Urinary bladder (tissue), 4 donors: Measurements from ENCODE around the gene SLC35F4. TPM values are rescaled to one million over a fixed set of nuclear protein-coding genes. Genes with fewer than 3 reads are reported as not detected.
"Not testable (repeated sequence)": the region's sequence is repeated elsewhere in the genome, so short reads cannot be mapped to it uniquely, and the experiment has no call there.

Source experiments
- DNase-seq: peaks from one replicate; pipeline ENCODE4 v3.0.0-alpha.2; 2015; ENCODE audit errors: extremely low spot score
- H3K27ac ChIP-seq: one replicate; pipeline ENCODE4 v1.5.1; 2013; ENCODE audit warnings: low read depth, mild to moderate bottlenecking, moderate library complexity
- H3K36me3 ChIP-seq: one replicate; pipeline ENCODE4 v1.6.1; 2013; ENCODE audit warnings: mild to moderate bottlenecking, moderate library complexity; ENCODE audit not compliant: insufficient read depth
- H3K4me1 ChIP-seq: one replicate; pipeline ENCODE4 v1.6.1; 2013; ENCODE audit warnings: mild to moderate bottlenecking, moderate library complexity; ENCODE audit not compliant: insufficient read depth
- H3K4me3 ChIP-seq: one replicate; pipeline ENCODE4 v1.5.1; 2013; ENCODE audit warnings: low read depth, low read length
- WGBS: extraction: QIAGEN DNeasy Blood & Tissue Kit; methylation state at CpG from one replicate; pipeline ENCODE4 v1.1.7; 2013; 5-methylcytosine and 5-hydroxymethylcytosine counted together
- polyA plus RNA-seq: library from polyadenylated mRNA; stranded (reverse); fragments of 200-250 nt; gene quantifications from one replicate; pipeline ENCODE4 v1.2.3, GENCODE V29; 2013
- total RNA-seq: library from RNA; depleted of rRNA; stranded (reverse); fragments of >200 nt; gene quantifications from one replicate; pipeline ENCODE4 v1.2.3, GENCODE V29; 2014
- donor health status: healthy with polysubstance abuse.
- donor health status: healthy.

Gene SLC35F4
- total and polyA plus RNA-seq, 2 donors: 0.11 to 0.90 TPM

- DNase-seq: no peak
- Histone ChIP-seq H3K4me3 (no peak overlapping the region), H3K36me3 (no peaks in the 10 kb centered on the region), H3K4me1 (no peaks in the 10 kb centered on the region), H3K27ac (no peak overlapping the region)
- 40% methylated on average over 2 of the region's 2 CpGs for WGBS
Observed at GRCh38 chr14:57811998-57812546, 53.8 kb downstream of the SLC35F4 start.

GRCh38 chr14:57809808-57810207 lies 56.1 kb downstream of the SLC35F4 start:
- H3K36me3 ChIP-seq: no peaks in the 10 kb centered on the region
- H3K4me3 ChIP-seq: no peak overlapping the region
- DNase-seq: no peak
- WGBS: 71% methylated on average over 1 of the region's 1 CpG
- no peak overlapping the region for H3K27ac ChIP-seq
- H3K4me1 ChIP-seq: no peaks in the 10 kb centered on the region

GRCh38 chr14:57797160-57797559 lies 68.7 kb downstream of the SLC35F4 start:
- WGBS: 54% methylated on average over 2 of the region's 2 CpGs
- Histone ChIP-seq H3K4me3 (no peak overlapping the region), H3K27ac (no peak overlapping the region), H3K36me3 (no peaks in the 10 kb centered on the region), H3K4me1 (no peaks in the 10 kb centered on the region)
- DNase-seq: no peak

GRCh38 chr14:57796556-57796955 lies 69.3 kb downstream of the SLC35F4 start:
- DNase-seq: no peak
- Histone ChIP-seq H3K4me3 (no peak overlapping the region), H3K36me3 (no peaks in the 10 kb centered on the region), H3K4me1 (no peaks in the 10 kb centered on the region), H3K27ac (no peak overlapping the region)

- no peak overlapping the region for H3K4me3 ChIP-seq
- no peak overlapping the region for H3K27ac ChIP-seq
- 21% methylated on average over 3 of the region's 3 CpGs for WGBS
- DNase-seq: no peak
- H3K36me3 ChIP-seq: no peaks in the 10 kb centered on the region
- H3K4me1 ChIP-seq: no peaks in the 10 kb centered on the region
Observed at GRCh38 chr14:57785058-57785457, 80.8 kb downstream of the SLC35F4 start.

- Histone ChIP-seq H3K27ac (no peak overlapping the region), H3K4me3 (no peak overlapping the region)
- WGBS: 56% methylated on average over 4 of the region's 4 CpGs
Observed at GRCh38 chr14:57771801-57772200, 94.1 kb downstream of the SLC35F4 start.

GRCh38 chr14:57769863-57770523 lies 95.9 kb downstream of the SLC35F4 start:
- no peak for DNase-seq
- Histone ChIP-seq H3K36me3 (no peaks in the 10 kb centered on the region), H3K27ac (no peak overlapping the region), H3K4me1 (no peaks in the 10 kb centered on the region), H3K4me3 (no peak overlapping the region)
- WGBS: 85% methylated on average over 5 of the region's 5 CpGs

More at GRCh38 chr14:57771801-57772200, 94.1 kb downstream of the SLC35F4 start:
- DNase-seq: no peak
- H3K4me1 ChIP-seq: no peaks in the 10 kb centered on the region
- no peaks in the 10 kb centered on the region for H3K36me3 ChIP-seq

- Histone ChIP-seq H3K4me1 (no peaks in the 10 kb centered on the region), H3K4me3 (no peak overlapping the region), H3K36me3 (no peaks in the 10 kb centered on the region), H3K27ac (no peak overlapping the region)
- 59% methylated on average over 2 of the region's 2 CpGs for WGBS
- DNase-seq: no peak
Observed at GRCh38 chr14:57761800-57762199, 104.1 kb downstream of the SLC35F4 start.

DNA sequence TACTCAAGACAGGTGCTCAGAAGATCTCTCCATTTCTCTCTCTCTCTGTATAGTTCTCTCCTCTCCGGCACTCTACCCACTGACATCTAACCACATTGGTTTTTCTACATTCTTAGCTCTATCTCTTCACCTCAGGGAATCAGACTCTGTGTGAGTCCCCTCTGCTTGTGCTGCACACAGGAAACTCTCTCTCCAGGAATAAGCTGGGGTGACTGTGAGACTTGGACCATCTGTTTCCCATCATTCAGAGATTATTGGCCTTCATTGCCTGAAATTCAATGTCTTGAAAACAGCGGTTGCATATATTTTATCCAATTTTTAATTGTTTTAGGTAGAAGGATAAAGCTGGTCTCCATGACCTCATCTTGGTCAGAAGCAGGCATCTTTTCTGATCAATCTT lies 105.0 kb downstream of the SLC35F4 start:
- no peak overlapping the region for H3K4me3 ChIP-seq
- 56% methylated on average over 2 of the region's 2 CpGs for WGBS
- DNase-seq: no peak
- no peaks in the 10 kb centered on the region for H3K36me3 ChIP-seq
- H3K4me1 ChIP-seq: no peaks in the 10 kb centered on the region
- no peak overlapping the region for H3K27ac ChIP-seq

GRCh38 chr14:57755018-57755521 lies 110.8 kb downstream of the SLC35F4 start:
- no peak for DNase-seq
- Histone ChIP-seq H3K27ac (no peak overlapping the region), H3K36me3 (no peaks in the 10 kb centered on the region), H3K4me1 (no peaks in the 10 kb centered on the region), H3K4me3 (no peak overlapping the region)
- WGBS: 76% methylated on average over 6 of the region's 6 CpGs

- Histone ChIP-seq H3K36me3 (no peaks in the 10 kb centered on the region), H3K27ac (no peak overlapping the region), H3K4me3 (no peak overlapping the region), H3K4me1 (no peaks in the 10 kb centered on the region)
- 79% methylated on average over 5 of the region's 5 CpGs for WGBS
- no peak for DNase-seq
Observed at GRCh38 chr14:57754527-57754926, 111.4 kb downstream of the SLC35F4 start.

- DNase-seq: no peak
- H3K36me3 ChIP-seq: no peaks in the 10 kb centered on the region
- no peak overlapping the region for H3K4me3 ChIP-seq
- 96% methylated on average over 4 of the region's 4 CpGs for WGBS
- no peaks in the 10 kb centered on the region for H3K4me1 ChIP-seq
- no peak overlapping the region for H3K27ac ChIP-seq
Observed at GRCh38 chr14:57753821-57754220, 112.1 kb downstream of the SLC35F4 start.

- H3K4me1 ChIP-seq, H3K36me3 ChIP-seq, DNase-seq, H3K27ac ChIP-seq, H3K4me3 ChIP-seq: not testable (repeated sequence)
- 88% methylated on average over 11 of the region's 11 CpGs for WGBS
Observed at GRCh38 chr14:57752142-57752695, 113.7 kb downstream of the SLC35F4 start.

DNA sequence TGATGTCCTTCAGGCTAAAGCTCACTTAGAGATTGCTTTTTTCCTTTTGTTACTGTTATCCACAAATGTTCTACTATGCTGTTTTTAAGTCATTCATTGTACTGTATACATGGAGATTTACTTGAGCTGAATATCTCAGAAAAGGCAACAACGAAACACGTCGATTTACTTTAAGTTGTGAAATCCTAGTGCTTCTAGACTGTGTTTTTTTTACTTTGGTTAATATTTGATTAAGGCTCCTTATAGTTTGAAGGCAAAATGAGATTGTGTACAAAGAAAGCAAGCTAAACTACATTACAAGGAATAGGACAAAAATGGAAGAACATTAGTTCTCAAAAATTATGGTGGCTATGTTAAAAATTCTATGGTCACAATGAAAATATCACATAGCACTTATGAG lies 114.5 kb downstream of the SLC35F4 start:
- DNase-seq: no peak
- Histone ChIP-seq H3K36me3 (no peaks in the 10 kb centered on the region), H3K4me1 (no peaks in the 10 kb centered on the region), H3K27ac (no peak overlapping the region), H3K4me3 (no peak overlapping the region)
- 80% methylated on average over 3 of the region's 3 CpGs for WGBS
